GM13976 (cell line): Measurements from ENCODE around the gene IRX4.

Experiments
- DNase-seq: peaks from one replicate; pipeline ENCODE4 v3.0.0; 2012; ENCODE audit warnings: low spot score
- in situ Hi-C: fragments of 300-500 bp; cut with MboI; formaldehyde crosslinking; loops from one replicate; pipeline ENCODE4 v1.12.0; 2022; ENCODE audit warnings: low sequenced_read_pairs, mixed read lengths, inconsistent platforms; ENCODE audit not compliant: unreplicated experiment
- TF ChIP-seq, protein P1 (sequence below): IDR thresholded peaks from 2 replicates; pipeline ENCODE4 v1.5.1; 2012; ENCODE audit warnings: borderline replicate concordance, mild to moderate bottlenecking; ENCODE audit not compliant: insufficient read depth; ENCODE audit errors: extremely low read depth, missing control alignments, control extremely low read depth

The IRX4 gene

DNA sequence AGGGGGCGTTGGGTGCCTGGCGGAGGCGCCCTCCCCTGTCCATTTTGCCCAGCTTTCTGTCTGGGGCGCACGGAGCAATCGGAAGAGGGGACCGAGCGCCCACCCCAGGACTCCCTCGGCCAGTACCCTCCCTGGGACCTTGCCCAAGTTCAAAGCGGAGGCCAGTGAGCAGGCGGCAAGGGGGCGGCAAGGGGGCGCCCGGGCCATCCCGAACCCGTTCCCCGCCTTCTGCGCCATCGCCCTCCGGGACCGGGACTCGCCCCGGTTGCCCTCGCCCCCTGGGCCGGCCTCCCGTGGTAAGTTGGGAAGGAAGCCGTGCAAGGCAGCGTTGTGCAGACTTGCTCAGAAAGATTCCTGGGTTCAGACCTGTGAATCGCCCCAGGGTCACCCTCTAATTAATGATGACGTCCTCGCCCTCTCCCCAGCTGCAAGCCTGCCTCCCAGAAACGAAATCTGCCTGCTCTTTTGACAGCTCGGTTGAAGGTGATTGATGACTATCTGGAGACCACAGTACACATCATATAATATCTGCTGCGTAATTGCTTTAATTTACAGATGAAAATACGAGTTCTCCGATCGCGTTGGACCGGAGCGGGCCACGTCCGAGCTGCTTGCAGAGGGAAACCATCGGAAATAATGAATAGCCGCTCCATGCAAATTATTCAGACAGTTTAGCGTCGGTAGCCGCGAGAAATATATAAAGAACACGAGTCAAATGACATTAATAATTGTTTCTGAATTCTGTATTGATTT, 1.4 kb upstream of the IRX4 start:
- TF ChIP-seq, protein P1, sequence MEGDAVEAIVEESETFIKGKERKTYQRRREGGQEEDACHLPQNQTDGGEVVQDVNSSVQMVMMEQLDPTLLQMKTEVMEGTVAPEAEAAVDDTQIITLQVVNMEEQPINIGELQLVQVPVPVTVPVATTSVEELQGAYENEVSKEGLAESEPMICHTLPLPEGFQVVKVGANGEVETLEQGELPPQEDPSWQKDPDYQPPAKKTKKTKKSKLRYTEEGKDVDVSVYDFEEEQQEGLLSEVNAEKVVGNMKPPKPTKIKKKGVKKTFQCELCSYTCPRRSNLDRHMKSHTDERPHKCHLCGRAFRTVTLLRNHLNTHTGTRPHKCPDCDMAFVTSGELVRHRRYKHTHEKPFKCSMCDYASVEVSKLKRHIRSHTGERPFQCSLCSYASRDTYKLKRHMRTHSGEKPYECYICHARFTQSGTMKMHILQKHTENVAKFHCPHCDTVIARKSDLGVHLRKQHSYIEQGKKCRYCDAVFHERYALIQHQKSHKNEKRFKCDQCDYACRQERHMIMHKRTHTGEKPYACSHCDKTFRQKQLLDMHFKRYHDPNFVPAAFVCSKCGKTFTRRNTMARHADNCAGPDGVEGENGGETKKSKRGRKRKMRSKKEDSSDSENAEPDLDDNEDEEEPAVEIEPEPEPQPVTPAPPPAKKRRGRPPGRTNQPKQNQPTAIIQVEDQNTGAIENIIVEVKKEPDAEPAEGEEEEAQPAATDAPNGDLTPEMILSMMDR: no peak
- DNase-seq: no peak
- in situ Hi-C loops: no loop called here

DNA sequence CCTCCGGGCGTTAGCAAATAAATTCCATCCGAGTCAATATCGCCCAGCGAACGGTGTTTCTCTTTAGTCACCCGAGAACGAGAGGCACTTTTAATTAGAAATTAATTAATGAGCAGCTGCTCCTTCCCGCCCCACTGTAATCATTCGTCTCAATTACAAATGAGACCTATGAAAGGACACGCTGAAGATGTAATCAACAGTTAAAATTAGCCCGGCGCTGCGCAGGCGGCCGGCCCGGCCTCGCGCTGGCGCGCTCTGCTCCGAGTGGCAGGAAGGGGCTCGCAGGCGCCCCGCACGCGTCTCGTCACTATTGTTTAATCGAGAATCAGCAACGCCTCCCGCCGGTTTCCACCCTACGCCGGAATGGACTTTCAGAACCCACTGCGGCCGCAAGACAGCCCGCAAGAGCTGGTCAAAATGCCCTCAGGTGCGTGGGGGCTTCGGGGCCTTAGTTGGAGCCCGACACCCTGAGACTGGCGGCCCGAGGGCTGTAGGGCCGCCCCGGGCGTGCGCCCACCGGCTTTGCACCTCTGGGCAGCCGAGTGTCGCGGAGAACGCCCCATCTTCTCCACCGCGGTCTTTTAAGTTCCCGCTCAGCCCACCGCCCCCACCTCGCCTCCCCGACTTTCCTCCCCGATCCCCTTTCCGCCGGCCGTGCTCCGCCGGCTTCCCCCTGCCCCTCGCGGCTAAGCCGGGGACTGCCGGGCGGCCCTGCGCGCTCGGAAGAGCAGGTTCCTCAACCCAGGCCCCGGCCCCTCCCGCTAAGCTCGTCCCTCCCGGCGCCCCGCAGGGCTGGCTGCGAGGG, 597 bp upstream of the IRX4 start:
- DNase-seq: no peak
- TF ChIP-seq, protein P1: no peak
- in situ Hi-C loops: no loop called here

DNA sequence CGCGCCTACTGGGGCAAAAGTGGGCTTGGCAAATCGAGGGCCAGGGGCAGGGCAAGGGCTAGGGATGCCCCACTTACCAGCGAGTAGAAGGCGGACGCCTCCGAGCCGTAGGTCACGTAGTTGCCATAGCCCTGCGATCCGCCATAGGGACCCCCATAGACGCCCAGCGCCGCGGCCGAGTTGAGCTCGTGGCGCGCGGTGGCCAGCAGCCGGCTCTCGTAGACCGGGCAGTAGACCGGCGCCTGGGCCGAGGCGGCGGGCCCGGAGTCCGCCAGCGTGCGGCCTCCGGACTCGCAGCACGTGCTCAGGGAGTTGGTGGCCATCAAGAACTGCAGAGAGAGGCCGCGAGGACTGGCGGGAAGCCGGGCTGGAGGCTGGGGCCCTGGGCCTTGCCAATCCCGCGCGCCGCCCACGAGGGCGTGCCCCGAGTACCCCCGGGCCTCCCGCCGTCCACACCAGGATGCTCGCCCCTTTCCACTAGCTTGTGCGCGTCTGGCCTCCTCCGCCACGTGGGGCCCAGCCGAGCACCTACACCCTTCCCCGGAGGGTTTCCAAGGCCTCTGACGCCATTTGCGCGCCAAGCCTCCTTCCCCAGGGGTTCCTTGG, 891 bp downstream of the IRX4 start:
- no peak for DNase-seq
- TF ChIP-seq, protein P1: no peak
- in situ Hi-C loops: no loop called here

DNA sequence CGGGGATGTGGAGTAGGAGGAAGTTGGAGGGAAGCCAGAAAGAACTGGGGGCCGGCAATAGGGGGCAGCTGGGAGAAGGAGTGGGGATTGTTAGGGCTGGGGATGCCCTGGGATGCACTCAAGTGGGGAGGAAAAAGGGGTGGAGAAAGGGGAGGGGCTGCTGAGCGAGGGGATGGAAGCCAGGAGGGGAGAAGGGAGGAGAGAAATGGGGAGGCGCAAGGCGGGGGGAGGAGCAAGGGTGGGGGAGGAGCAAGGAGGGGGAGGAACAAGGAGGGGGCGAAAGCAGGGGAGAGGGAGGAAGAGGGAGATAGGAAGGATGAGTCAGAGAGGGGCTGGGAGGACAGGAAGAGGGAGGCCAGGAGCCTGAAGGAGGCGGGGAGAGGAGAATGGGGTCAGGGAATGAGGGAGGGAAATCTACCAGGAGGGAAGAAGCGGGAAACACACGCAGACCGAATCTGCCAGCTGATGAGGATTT, 1.6 kb downstream of the IRX4 start:
- in situ Hi-C loops: no loop called here

DNA sequence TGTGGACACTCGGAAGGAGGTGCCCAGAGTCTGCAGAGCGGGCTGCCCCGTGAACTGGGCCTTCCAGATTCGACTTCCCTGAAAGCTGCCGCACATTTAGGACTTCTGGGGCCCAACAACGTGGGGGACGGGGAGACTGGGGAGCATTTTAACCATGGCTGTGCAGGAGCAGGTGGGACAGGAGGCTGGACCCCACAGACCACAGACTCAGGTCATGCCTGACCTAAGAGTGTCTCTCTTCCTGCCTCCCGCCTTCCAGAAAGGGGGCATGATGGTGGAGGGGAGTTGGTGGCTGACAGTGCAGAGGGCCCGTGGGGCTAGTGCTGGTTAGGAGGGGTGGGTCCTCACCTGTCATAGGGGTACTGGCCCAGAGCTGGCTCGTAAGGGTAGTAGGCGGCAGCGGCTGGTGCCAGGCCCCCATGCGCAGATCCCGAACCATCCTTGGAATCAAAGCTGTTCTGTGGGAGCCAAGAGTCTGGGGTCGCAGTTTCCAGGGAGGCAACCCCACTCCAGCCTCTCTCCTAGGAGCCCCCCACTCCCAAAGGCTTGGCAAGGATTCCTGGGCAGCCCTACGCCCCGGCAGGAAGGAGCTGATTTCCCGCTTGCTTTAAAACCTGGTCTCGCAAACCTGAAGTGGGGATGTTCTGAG, 2.2 kb downstream of the IRX4 start:
- in situ Hi-C loops: no loop called here
- no peak for DNase-seq
- TF ChIP-seq, protein P1: no peak

More for the DNA sequence above, 1.6 kb downstream of the IRX4 start:
- DNase-seq: no peak
- TF ChIP-seq, protein P1: no peak

DNA sequence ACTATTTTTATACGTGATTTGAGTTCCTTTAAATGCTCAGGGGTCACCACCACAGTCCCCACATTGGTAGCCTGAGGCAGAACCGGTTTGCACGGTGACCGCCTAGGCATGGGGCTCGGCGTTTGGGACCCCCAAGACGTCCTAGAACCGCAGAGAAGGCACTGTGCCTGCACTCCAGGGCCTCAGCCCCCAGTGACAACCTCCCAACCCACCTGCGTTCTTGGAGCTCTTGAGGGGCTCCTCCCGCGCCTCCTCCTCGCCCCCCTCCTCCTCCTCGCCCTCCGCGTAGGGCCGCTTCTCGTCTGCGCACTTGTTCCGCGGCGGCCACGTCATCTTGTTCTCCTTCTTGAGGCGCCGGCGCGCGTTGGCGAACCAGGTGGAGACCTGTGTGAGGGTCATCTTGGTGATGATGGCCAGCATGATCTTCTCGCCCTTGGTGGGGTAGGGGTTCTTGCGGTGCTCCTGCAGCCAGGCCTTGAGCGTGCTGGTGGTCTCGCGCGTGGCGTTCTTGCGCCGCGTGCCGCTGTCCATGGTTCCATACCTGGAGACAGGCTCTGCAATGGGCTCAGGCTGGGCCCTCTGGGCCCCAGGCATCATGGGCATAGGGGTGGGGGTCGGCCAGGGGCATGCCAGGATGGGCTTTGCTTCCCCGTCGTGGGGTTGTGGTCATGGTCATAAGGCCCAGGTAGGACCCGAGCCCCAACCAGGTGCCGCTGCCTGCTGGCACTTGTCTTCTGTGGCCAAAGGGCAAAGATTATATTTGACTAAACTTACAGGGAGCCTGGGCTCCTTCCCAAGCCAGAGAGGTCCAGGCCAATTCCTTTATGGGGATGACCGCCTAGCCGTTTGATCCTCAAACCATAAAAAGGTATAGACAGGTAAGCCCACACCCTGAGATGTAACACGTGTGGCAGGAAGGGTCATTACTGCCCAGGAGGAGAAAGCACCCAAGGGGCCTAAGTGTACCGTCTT, 3.1 kb downstream of the IRX4 start:
- in situ Hi-C loops: no loop called here
- TF ChIP-seq, protein P1: no peak
- DNase-seq: no peak
